Parathyroid adenoma (tissue), 2 donors: ENCODE measurements around the gene MED13L.

Source experiments
- H2AFZ ChIP-seq: fragments of 300-600 bp; sonication (generic); one replicate; pipeline ENCODE4 v1.7.0; 2017; ENCODE audit warnings: antibody characterized with exemption, mild to moderate bottlenecking
- H3K27ac ChIP-seq: fragments of 300-600 bp; sonication (generic); one replicate; pipeline ENCODE4 v1.7.0; 2017
- H3K27me3 ChIP-seq: fragments of 300-600 bp; sonication (generic); one replicate; pipeline ENCODE4 v1.7.0; 2017; ENCODE audit warnings: low read length; ENCODE audit not compliant: control insufficient read depth, insufficient read depth
- H3K36me3 ChIP-seq: fragments of 300-600 bp; sonication (generic); one replicate; pipeline ENCODE4 v1.7.0; 2017; ENCODE audit warnings: low read length; ENCODE audit not compliant: control insufficient read depth, insufficient read depth
- H3K4me1 ChIP-seq: fragments of 300-600 bp; sonication (generic); one replicate; pipeline ENCODE4 v1.7.0; 2017; ENCODE audit warnings: control low read depth
- H3K4me2 ChIP-seq: fragments of 300-600 bp; sonication (generic); one replicate; pipeline ENCODE4 v1.7.0; 2017; ENCODE audit warnings: low read length
- H3K4me3 ChIP-seq: fragments of 300-600 bp; sonication (generic); one replicate; pipeline ENCODE4 v1.7.0; 2017; ENCODE audit warnings: low read depth, low read length
- H3K79me2 ChIP-seq: fragments of 300-600 bp; sonication (generic); one replicate; pipeline ENCODE4 v1.7.0; 2017; ENCODE audit warnings: control low read depth
- H3K9ac ChIP-seq: fragments of 300-600 bp; sonication (generic); one replicate; pipeline ENCODE4 v1.7.0; 2017; ENCODE audit warnings: mild to moderate bottlenecking
- H3K9me3 ChIP-seq: fragments of 300-600 bp; sonication (generic); one replicate; pipeline ENCODE4 v1.7.0; 2017; ENCODE audit warnings: low read length; ENCODE audit not compliant: control insufficient read depth
- TF ChIP-seq, protein P1 (sequence below): fragments of 300-600 bp; sonication (generic); IDR thresholded peaks from one replicate; pipeline ENCODE4 v1.7.0; 2017; ENCODE audit warnings: antibody characterized with exemption, mild to moderate bottlenecking
- donor health status: primary hyperparathyroidism.

The MED13L gene

DNA sequence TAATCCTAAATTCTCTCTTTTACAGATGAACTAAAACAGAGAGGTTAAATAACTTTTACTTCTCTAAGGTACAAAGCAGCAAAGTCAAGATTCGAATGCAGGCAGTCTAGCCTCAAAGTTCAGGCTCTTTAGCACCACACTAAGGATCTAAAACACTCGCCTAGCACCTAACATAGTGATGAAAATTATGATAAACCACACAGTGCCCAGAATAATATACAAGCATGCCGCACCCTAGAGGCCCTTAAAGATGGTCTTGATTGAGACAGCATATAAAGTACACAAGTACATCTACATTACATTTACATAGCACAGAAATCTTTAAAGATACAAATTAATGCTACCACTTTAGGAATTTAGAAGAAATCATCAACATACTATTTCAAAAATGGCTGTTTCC, 207.0 kb downstream of the MED13L start:
- H3K4me3 ChIP-seq: no peak overlapping the region
- H3K27me3 ChIP-seq: no peaks in the 10 kb centered on the region
- peaks cover 19% of the 10 kb centered on the region for H3K79me2 ChIP-seq
- H3K27ac ChIP-seq: no peak overlapping the region
- no peaks in the 10 kb centered on the region for H3K36me3 ChIP-seq
- peaks cover 10% of the 10 kb centered on the region for H3K4me1 ChIP-seq
- H3K4me2 ChIP-seq: no peak overlapping the region
- no peak overlapping the region for H3K9ac ChIP-seq
- TF ChIP-seq, protein P1, sequence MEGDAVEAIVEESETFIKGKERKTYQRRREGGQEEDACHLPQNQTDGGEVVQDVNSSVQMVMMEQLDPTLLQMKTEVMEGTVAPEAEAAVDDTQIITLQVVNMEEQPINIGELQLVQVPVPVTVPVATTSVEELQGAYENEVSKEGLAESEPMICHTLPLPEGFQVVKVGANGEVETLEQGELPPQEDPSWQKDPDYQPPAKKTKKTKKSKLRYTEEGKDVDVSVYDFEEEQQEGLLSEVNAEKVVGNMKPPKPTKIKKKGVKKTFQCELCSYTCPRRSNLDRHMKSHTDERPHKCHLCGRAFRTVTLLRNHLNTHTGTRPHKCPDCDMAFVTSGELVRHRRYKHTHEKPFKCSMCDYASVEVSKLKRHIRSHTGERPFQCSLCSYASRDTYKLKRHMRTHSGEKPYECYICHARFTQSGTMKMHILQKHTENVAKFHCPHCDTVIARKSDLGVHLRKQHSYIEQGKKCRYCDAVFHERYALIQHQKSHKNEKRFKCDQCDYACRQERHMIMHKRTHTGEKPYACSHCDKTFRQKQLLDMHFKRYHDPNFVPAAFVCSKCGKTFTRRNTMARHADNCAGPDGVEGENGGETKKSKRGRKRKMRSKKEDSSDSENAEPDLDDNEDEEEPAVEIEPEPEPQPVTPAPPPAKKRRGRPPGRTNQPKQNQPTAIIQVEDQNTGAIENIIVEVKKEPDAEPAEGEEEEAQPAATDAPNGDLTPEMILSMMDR: no peak
- no peaks in the 10 kb centered on the region for H3K9me3 ChIP-seq
- no peak overlapping the region for H2AFZ ChIP-seq

DNA sequence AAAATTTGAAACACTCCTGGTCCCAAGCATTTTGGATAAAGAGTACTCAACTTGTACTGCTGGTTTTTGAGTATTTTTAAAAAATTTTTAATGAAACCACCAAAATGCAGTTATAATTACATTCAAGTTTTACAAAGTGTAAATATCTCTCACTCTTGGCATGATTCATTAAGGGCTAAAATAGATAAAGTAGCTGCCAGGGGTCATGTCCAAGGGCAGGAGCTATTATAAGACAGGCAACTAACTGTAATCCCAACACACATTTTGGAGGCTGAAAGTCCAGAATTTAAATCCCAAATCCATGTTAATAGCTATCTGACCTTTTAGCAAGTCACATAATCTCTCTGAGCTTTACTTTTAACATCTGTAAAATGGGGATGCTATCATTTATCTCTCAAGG, 207.6 kb downstream of the MED13L start:
- Histone ChIP-seq H2AFZ (no peak overlapping the region), H3K4me3 (no peak overlapping the region), H3K4me2 (no peak overlapping the region), H3K36me3 (no peaks in the 10 kb centered on the region), H3K79me2 (peaks cover 18% of the 10 kb centered on the region), H3K4me1 (peaks cover 5% of the 10 kb centered on the region), H3K27me3 (no peaks in the 10 kb centered on the region), H3K9ac (no peak overlapping the region), H3K9me3 (no peaks in the 10 kb centered on the region), H3K27ac (no peak overlapping the region)
- TF ChIP-seq, protein P1: no peak

DNA sequence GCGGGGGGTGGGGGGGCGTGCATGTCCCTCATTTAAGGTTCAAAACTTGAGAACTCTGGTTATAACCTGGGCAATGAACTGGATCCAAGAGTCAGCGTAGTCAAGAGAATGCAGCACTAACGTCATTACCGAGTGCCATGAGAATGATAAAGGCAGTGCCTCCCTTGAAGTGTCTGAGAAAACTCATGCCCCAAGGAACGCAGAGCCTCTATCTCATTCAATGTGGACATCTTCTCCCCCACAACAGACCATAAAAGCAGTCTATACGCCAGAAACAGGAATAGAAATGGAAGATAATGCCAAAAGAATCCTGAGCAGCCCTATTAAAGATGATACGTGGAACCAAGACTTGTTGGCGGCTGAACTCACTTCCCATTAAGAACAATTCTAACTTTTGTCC, 208.6 kb downstream of the MED13L start:
- H3K4me1 ChIP-seq: no peaks in the 10 kb centered on the region
- H2AFZ ChIP-seq: no peak overlapping the region
- H3K9ac ChIP-seq: no peak overlapping the region
- H3K4me2 ChIP-seq: no peak overlapping the region
- H3K9me3 ChIP-seq: no peaks in the 10 kb centered on the region
- no peaks in the 10 kb centered on the region for H3K27me3 ChIP-seq
- H3K27ac ChIP-seq: no peak overlapping the region
- H3K36me3 ChIP-seq: no peaks in the 10 kb centered on the region
- TF ChIP-seq, protein P1: no peak
- no peak overlapping the region for H3K4me3 ChIP-seq
- peaks cover 22% of the 10 kb centered on the region for H3K79me2 ChIP-seq

DNA sequence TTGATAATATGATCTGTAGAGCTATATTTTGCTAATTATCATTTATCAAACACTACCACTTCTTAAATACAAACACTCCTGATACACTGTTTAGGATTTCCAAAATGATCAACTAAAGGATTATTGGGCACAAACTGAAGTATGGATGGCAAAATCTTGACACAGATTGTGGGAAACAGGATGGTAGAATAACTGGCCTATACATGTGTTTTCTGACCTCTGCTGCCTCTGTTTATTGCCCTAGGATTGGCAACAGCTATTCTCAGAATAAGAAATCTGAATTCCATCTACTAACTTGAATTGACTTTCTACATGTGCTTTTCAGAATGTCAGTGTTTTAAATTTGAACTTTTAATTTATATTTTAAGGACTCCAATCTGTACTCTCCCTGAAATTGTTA, 209.1 kb downstream of the MED13L start:
- Histone ChIP-seq H3K27ac (no peak overlapping the region), H3K4me2 (no peak overlapping the region), H3K36me3 (no peaks in the 10 kb centered on the region), H3K27me3 (no peaks in the 10 kb centered on the region), H3K9ac (no peak overlapping the region), H3K79me2 (peaks cover 26% of the 10 kb centered on the region), H3K4me3 (no peak overlapping the region), H3K4me1 (no peaks in the 10 kb centered on the region), H3K9me3 (no peaks in the 10 kb centered on the region), H2AFZ (no peak overlapping the region)
- TF ChIP-seq, protein P1: no peak

DNA sequence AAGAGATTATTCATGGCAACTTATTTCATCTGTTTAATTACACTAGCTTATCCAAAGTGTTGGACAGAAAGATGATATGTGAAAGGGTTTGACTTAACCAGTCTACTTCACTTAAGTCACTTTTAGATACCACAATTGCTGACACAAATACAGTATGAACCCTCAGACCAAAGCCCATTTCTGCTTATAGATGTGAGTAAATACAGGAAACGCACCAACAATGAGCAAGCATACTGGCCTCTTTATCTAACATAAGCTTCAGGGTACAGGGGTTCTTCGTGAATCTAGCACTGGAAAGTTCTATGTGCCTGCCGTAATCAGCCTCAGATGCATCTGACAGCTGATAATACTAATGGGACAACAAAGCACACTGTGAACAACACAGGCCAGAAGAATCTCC, 209.6 kb downstream of the MED13L start:
- H3K4me3 ChIP-seq: no peak overlapping the region
- H3K4me1 ChIP-seq: no peaks in the 10 kb centered on the region
- no peak overlapping the region for H3K27ac ChIP-seq
- no peaks in the 10 kb centered on the region for H3K9me3 ChIP-seq
- TF ChIP-seq, protein P1: no peak
- no peak overlapping the region for H3K4me2 ChIP-seq
- peaks cover 31% of the 10 kb centered on the region for H3K79me2 ChIP-seq
- H2AFZ ChIP-seq: no peak overlapping the region
- no peaks in the 10 kb centered on the region for H3K27me3 ChIP-seq
- no peaks in the 10 kb centered on the region for H3K36me3 ChIP-seq
- H3K9ac ChIP-seq: no peak overlapping the region
